Right hindlimb (tissue), 1 donor: Measurements from ENCODE around the gene UBE2G2.

ENCODE experiments used
- DNase-seq: peaks from one replicate; pipeline ENCODE4 v3.0.0-alpha.2; 2018

The UBE2G2 gene

GRCh38 chr21:44723177-44724131 is 78.2 kb downstream of the UBE2G2 start:
- peak; percentile 62 for DNase-seq

GRCh38 chr21:44722731-44723130 is 78.9 kb downstream of the UBE2G2 start:
- DNase-seq, result no peak

- no peak for DNase-seq
Measured at GRCh38 chr21:44720170-44720569, 81.5 kb downstream of the UBE2G2 start.
